OCI-LY7 (cell line): ENCODE measurements around the gene NACAD.

ENCODE experiments used
- CTCF ChIP-seq: fragments of 200-600 bp; sonication (generic); conservative IDR thresholded peaks from 2 replicates; pipeline ENCODE4 v1.5.1; 2014; ENCODE audit warnings: mild to moderate bottlenecking, antibody characterized with exemption, low read length, moderate library complexity, mixed read lengths
- EZH2phosphoT487 ChIP-seq: fragments of 200-600 bp; sonication (generic); IDR thresholded peaks from 2 replicates; pipeline ENCODE4 v1.6.1; 2018; ENCODE audit warnings: low read depth, borderline replicate concordance, mild to moderate bottlenecking, mixed run types, antibody characterized with exemption, low read length, moderate library complexity, mixed read lengths

GRCh38 chr7:45080265-45080957 is 8.4 kb downstream of the NACAD start:
- TF ChIP-seq CTCF: no peak
- no peak for TF ChIP-seq EZH2phosphoT487
